K562 (cell line): Measurements from ENCODE around the gene FGF2. TPM values are rescaled to one million over a fixed set of nuclear protein-coding genes. Genes with fewer than 3 reads are reported as not detected.

ENCODE experiments used
- ATAC-seq: fragments of 200-7000 bp; cut with Tn5 transposase; 3 replicates; pipeline ENCODE4 v1.9.1; 2020; ENCODE audit warnings: moderate library complexity
- BruUV-seq: library from RNA; stranded (reverse); fragments of 400-500 nt; replicated peaks from 2 replicates; lab custom pipeline; 2021; lab: Mats Ljungman, UMichigan
- CTCF ChIA-PET: fragments of 300-600 bp; formaldehyde crosslinking; extraction: SDS; loops from one replicate; lab custom pipeline; 2021; ENCODE audit warnings: low intra/inter-chr PET ratio; lab: Yijun Ruan, JAX
- POLR2A ChIA-PET: fragments of 300-600, 350-650 bp; sonication (Branson Sonifier 250); formaldehyde crosslinking; extraction: SDS; loops from one replicate; lab custom pipeline; 2021; ENCODE audit warnings: antibody characterized with exemption, inconsistent platforms; lab: Yijun Ruan, JAX
- DNase-seq, 4 experiments: peaks; one replicate each; pipeline versions ENCODE4 v3.0.0 to v3.0.0-alpha.2; 2011 to 2018; ENCODE audit warnings: low spot score in 3 of 4, mixed read lengths in 3 of 4; ENCODE audit errors: extremely low read depth in 1 of 4
- FAIRE-seq: peaks from 2 replicates; lab custom pipeline; 2011; peaks lifted over from hg19 to GRCh38; lab: Jason Lieb, UNC
- H2AFZ ChIP-seq: 2 replicates; pipeline ENCODE4 v1.6.0; 2011; ENCODE audit warnings: low read depth, low read length, control low read depth, inconsistent platforms
- H3K27ac ChIP-seq: fragments of 200-600 bp; 3 replicates; pipeline ENCODE4 v1.8.0; 2011; ENCODE audit warnings: low read depth, mild to moderate bottlenecking, control low read depth, inconsistent platforms, low read length, moderate library complexity, mixed read lengths; ENCODE audit errors: extremely low read depth
- H3K27me3 ChIP-seq, 2 experiments: fragments of 300-600 bp in 1 of 2; 2 replicates in 1 of 2; 3 replicates in 1 of 2; pipeline versions ENCODE4 v1.6.0 to v1.8.0; 2011; ENCODE audit warnings: inconsistent platforms in 2 of 2, low read length in 2 of 2, mild to moderate bottlenecking in 1 of 2, mixed read lengths in 1 of 2, moderate library complexity in 1 of 2; ENCODE audit not compliant: control insufficient read depth in 2 of 2, insufficient read depth in 2 of 2
- H3K36me3 ChIP-seq: fragments of 300-600 bp; 3 replicates; pipeline ENCODE4 v1.8.0; 2011; ENCODE audit warnings: mild to moderate bottlenecking, low read length, inconsistent platforms; ENCODE audit not compliant: control insufficient read depth, insufficient read depth
- H3K4me1 ChIP-seq, 2 experiments: fragments of 200-600 bp in 1 of 2; replicated peaks in 1 of 2; 2 replicates in 1 of 2; 3 replicates in 1 of 2; pipeline versions ENCODE4 v1.5.1 to v1.8.0; 2011; ENCODE audit warnings: inconsistent platforms in 2 of 2, low read length in 2 of 2, mild to moderate bottlenecking in 1 of 2, mixed read lengths in 1 of 2, moderate library complexity in 1 of 2; ENCODE audit not compliant: control insufficient read depth in 2 of 2, insufficient read depth in 2 of 2
- H3K4me2 ChIP-seq: 2 replicates; pipeline ENCODE4 v1.6.1; 2011; ENCODE audit warnings: low read length, control low read depth, inconsistent platforms, mixed read lengths; ENCODE audit not compliant: insufficient read depth
- H3K4me3 ChIP-seq: fragments of 200-600 bp; sonication (generic), shearing (Covaris generic); 2 replicates; pipeline ENCODE4 v1.5.1; 2016; ENCODE audit warnings: control low read depth, inconsistent platforms
- H3K79me2 ChIP-seq: fragments of 200-600 bp; 3 replicates; pipeline ENCODE4 v1.8.0; 2011; ENCODE audit warnings: low read length, inconsistent platforms; ENCODE audit not compliant: control insufficient read depth, insufficient read depth
- H3K9ac ChIP-seq, 2 experiments: 2 replicates each; pipeline versions ENCODE4 v1.6.0 to v1.6.1; 2011; ENCODE audit warnings: low read depth in 2 of 2, low read length in 2 of 2, control low read depth in 1 of 2, inconsistent platforms in 1 of 2, mild to moderate bottlenecking in 1 of 2, mixed read lengths in 1 of 2; ENCODE audit not compliant: insufficient read depth in 1 of 2
- H3K9me1 ChIP-seq: one replicate; pipeline ENCODE4 v1.6.0; 2011; ENCODE audit warnings: inconsistent platforms, mild to moderate bottlenecking, low read length, moderate library complexity; ENCODE audit not compliant: control insufficient read depth, insufficient read depth
- H3K9me3 ChIP-seq: replicated peaks from 2 replicates; pipeline ENCODE4 v1.5.1; 2011; ENCODE audit warnings: low read depth, low read length, inconsistent platforms; ENCODE audit not compliant: control insufficient read depth, insufficient read depth
- H4K20me1 ChIP-seq: replicated peaks from 2 replicates; pipeline ENCODE4 v1.6.1; 2011; ENCODE audit warnings: low read length, inconsistent platforms, mixed read lengths; ENCODE audit not compliant: control insufficient read depth, insufficient read depth
- ARID1B ChIP-seq: fragments of 450-650 bp; IDR thresholded peaks from 2 replicates; pipeline ENCODE4 v1.6.1; 2016; ENCODE audit warnings: antibody characterized with exemption, mild to moderate bottlenecking, inconsistent platforms
- DDX20 ChIP-seq: fragments of 450-650 bp; IDR thresholded peaks from 2 replicates; pipeline ENCODE4 v1.6.1; 2016; ENCODE audit warnings: missing genetic modification characterization, low read depth, mild to moderate bottlenecking, missing compliant biosample characterization, moderate library complexity
- DPF2 ChIP-seq: fragments of 450-650 bp; IDR thresholded peaks from 2 replicates; pipeline ENCODE4 v1.6.1; 2016
- ERF ChIP-seq: fragments of 450-650 bp; formaldehyde crosslinking; IDR thresholded peaks from 2 replicates; pipeline ENCODE4 v1.4.0; 2020; ENCODE audit warnings: mild to moderate bottlenecking, mixed read lengths
- HDAC3 ChIP-seq: fragments of 450-650 bp; IDR thresholded peaks from 2 replicates; pipeline ENCODE4 v1.6.1; 2018; ENCODE audit warnings: borderline replicate concordance, mild to moderate bottlenecking, moderate library complexity; ENCODE audit not compliant: partially characterized antibody
- MAFG ChIP-seq: fragments of 450-650 bp; conservative IDR thresholded peaks from 2 replicates; pipeline ENCODE4 v1.6.1; 2016; ENCODE audit warnings: missing genetic modification characterization, missing compliant biosample characterization
- MAFK ChIP-seq: IDR thresholded peaks from 2 replicates; pipeline ENCODE4 v1.6.1; 2011; ENCODE audit warnings: low read length, improper control_type of control experiment
- NFE2 ChIP-seq: IDR thresholded peaks from 2 replicates; pipeline ENCODE4 v1.6.1; 2014; ENCODE audit warnings: antibody characterized with exemption, low read depth
- NFIC ChIP-seq: fragments of 450-650 bp; IDR thresholded peaks from 2 replicates; pipeline ENCODE4 v1.6.1; 2017; ENCODE audit warnings: mild to moderate bottlenecking, inconsistent platforms
- SIN3A ChIP-seq, 2 experiments: fragments of 150-350 bp in 1 of 2; IDR thresholded peaks; 2 replicates each; pipeline ENCODE4 v1.6.1; 2011 to 2016; ENCODE audit warnings: borderline replicate concordance in 2 of 2, low read depth in 2 of 2, low read length in 2 of 2, mild to moderate bottlenecking in 2 of 2, moderate library complexity in 2 of 2; ENCODE audit not compliant: control insufficient read depth in 1 of 2
- SMARCE1 ChIP-seq: fragments of 450-650 bp; IDR thresholded peaks from 2 replicates; pipeline ENCODE4 v1.7.1; 2016; ENCODE audit warnings: mild to moderate bottlenecking
- WGBS: fragments of 100-300 bp; shearing (Covaris generic); methylation state at CpG from one replicate; pipeline ENCODE4 v1.1.6; 2016; ENCODE audit warnings: low coverage, mixed read lengths; ENCODE audit not compliant: insufficient coverage; ENCODE audit errors: missing lambda C conversion rate; 5-methylcytosine and 5-hydroxymethylcytosine counted together
- in situ Hi-C: fragments of 300-500 bp; cut with MboI; formaldehyde crosslinking; loops from 4 replicates; pipeline ENCODE4 v1.15.0; 2018; ENCODE audit warnings: inconsistent platforms, mixed read lengths
- intact Hi-C: fragments of 100-400 bp; cut with micrococcal nuclease; formaldehyde crosslinking; loops from 2 replicates; pipeline ENCODE4 v1.14.2; 2022
- polyA plus RNA-seq, 8 experiments: library from polyadenylated mRNA; depleted of rRNA in 4 of 8; stranded (reverse) in 5 of 8; unstranded in 3 of 8; fragments of >200 nt; fragmentation: Nextera tagmentation in 2 of 8; fragmentation: Illumina TruSeq in 1 of 8; extraction: Ambion mirVana in 2 of 8; extraction: Trizol in 1 of 8; gene quantifications; 2 replicates each; pipeline versions ENCODE4 v1.2.1 to v1.2.3, GENCODE V29; 2011 to 2014; ENCODE audit warnings: inconsistent platforms in 1 of 8, missing spikeins in 1 of 8
- total RNA-seq, 7 experiments: library from RNA; depleted of rRNA in 6 of 7; stranded (reverse); fragments of >200 nt in 6 of 7; fragmentation: Illumina TruSeq in 2 of 7; extraction: Trizol in 2 of 7; gene quantifications; 2 replicates each; pipeline versions ENCODE4 v1.2.1 to v1.2.3, GENCODE V29; 2011 to 2021; ENCODE audit warnings: low replicate concordance in 1 of 7
- TF ChIP-seq, protein P1 (sequence below): fragments of 250-450 bp; sonication (Bioruptor Pico); IDR thresholded peaks from 2 replicates; pipeline ENCODE4 v1.5.1; 2021; ENCODE audit warnings: mild to moderate bottlenecking
- TF ChIP-seq, protein P2 (sequence below), 2 experiments: IDR thresholded peaks; 2 replicates each; pipeline ENCODE4 v1.6.1; 2011; ENCODE audit warnings: borderline replicate concordance in 1 of 2, control low read depth in 1 of 2, low read depth in 1 of 2, low read length in 1 of 2, mild to moderate bottlenecking in 1 of 2, mixed read lengths in 1 of 2, moderate library complexity in 1 of 2; ENCODE audit not compliant: insufficient read depth in 1 of 2, insufficient read length in 1 of 2, poor library complexity in 1 of 2, severe bottlenecking in 1 of 2; ENCODE audit errors: extremely low read depth in 1 of 2
- TF ChIP-seq, protein P3 (sequence below): fragments of 450-650 bp; IDR thresholded peaks from 2 replicates; pipeline ENCODE4 v1.6.1; 2017; ENCODE audit warnings: antibody characterized with exemption, mild to moderate bottlenecking

FGF2 gene
- total and polyA plus RNA-seq, 9 of the 15 experiments (the other 6 are each of a cell fraction or from before 2014, with no cell fraction given) = 2.5 to 19.4 (median 9.2) TPM

DNA sequence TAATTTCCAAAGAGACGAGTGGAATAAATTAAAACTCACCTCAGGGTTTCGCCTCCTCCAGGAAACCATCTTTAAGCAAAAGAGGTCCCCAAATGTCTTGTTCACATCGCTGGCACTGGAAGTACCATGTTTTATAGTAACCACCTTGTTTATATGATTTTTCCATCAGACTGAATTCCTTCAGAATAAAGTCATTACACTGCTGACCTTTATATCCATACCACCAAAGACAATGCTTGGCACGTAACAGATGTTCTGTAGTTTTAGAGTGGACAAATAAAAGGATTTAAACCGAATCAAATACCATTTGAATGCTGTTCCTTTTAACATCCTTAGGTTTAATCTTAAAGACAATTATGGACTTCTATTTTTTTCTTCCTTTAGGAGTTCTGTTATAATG is 91.1 kb downstream of the FGF2 start (continued):
- TF ChIP-seq, protein P1, sequence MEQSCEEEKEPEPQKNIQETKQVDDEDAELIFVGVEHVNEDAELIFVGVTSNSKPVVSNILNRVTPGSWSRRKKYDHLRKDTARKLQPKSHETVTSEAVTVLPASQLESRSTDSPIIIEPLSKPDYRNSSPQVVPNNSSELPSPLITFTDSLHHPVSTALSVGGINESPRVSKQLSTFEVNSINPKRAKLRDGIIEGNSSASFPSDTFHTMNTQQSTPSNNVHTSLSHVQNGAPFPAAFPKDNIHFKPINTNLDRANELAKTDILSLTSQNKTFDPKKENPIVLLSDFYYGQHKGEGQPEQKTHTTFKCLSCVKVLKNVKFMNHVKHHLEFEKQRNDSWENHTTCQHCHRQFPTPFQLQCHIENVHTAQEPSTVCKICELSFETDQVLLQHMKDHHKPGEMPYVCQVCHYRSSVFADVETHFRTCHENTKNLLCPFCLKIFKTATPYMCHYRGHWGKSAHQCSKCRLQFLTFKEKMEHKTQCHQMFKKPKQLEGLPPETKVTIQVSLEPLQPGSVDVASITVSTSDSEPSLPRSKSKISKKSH (CRISPR knock-in tag) = no peak

DNA sequence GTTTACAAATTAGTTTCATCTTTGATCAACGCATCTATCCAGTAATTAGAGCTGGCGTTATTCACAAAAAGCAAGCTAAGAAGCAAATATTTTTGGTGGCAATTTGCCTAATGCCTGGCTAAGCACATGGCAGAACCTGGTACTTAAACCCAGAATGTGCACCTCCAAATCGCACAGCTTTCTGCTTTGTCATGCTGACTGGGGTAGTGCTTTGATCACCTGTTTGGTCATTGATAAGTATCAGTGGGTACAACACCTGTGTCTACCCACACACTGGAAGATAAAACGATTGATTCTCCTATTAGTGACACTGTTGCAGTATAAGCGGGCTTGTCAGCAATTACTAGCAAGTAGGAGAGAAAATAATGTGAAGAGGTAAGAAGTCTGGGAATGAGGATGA is 93.8 kb downstream of the FGF2 start:
- BruUV-seq = no TSS peak
- Histone ChIP-seq H3K9ac (peak overlapping the region in 1 of 2 experiments; percentile 84; a peak in 2 of 4 replicates), H3K9me1 (peaks cover 3% of the 10 kb centered on the region), H3K4me1 (peaks cover 6 to 17% of the 10 kb centered on the region in 2 experiments; a peak in 3 of 5 replicates), H3K4me3 (no peak overlapping the region), H3K4me2 (peak overlapping the region; percentile 95), H3K27me3 (no peaks in the 10 kb centered on the region), H3K9me3 (no peaks in the 10 kb centered on the region), H3K27ac (peak overlapping the region; percentile 30; the same call in 2 of the 3 replicates), H4K20me1 (no peaks in the 10 kb centered on the region), H3K79me2 (peaks cover 57% of the 10 kb centered on the region), H3K36me3 (peaks cover 19% of the 10 kb centered on the region; the same call in 2 of the 3 replicates), H2AFZ (peak overlapping the region; percentile 71)
- 41% methylated on average over 5 of the region's 5 CpGs for WGBS
- FAIRE-seq (no peak), DNase-seq (no peak), ATAC-seq (no peak)
- POLR2A ChIA-PET = interaction anchor here (1.0 to 1.6 kb wide), 4 partner anchors 16 to 163 kb away, joined by 3 read pairs; no protein-coding TSS in a partner anchor
- in situ Hi-C loops (loop anchor here (5.0 to 25.0 kb wide), 2 partner anchors 168 to 1058 kb away; partner anchors contain the start of gene BBS7), intact Hi-C loops (no loop called here)
- CTCF ChIA-PET = no interaction called here
- no peak for TF ChIP-seq DDX20 (tag)
- TF ChIP-seq MAFG (tag) = peak; percentile 65
- 0 out of 2 replicates have a peak, but pooled peaks have one; percentile 15 for TF ChIP-seq SMARCE1
- peak; percentile 62 for TF ChIP-seq ARID1B
- no peak for TF ChIP-seq SIN3A (IDR thresholded peaks at IDR 0.05; ENCODE audit: borderline replicate concordance in 2 of 2, control insufficient read depth in 1 of 2, low read depth in 2 of 2, low read length in 2 of 2)
- no peak for TF ChIP-seq HDAC3
- TF ChIP-seq, protein P2, sequence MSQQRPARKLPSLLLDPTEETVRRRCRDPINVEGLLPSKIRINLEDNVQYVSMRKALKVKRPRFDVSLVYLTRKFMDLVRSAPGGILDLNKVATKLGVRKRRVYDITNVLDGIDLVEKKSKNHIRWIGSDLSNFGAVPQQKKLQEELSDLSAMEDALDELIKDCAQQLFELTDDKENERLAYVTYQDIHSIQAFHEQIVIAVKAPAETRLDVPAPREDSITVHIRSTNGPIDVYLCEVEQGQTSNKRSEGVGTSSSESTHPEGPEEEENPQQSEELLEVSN (IDR thresholded peaks at IDR 0.05; ENCODE audit: borderline replicate concordance in 1 of 2, extremely low read depth in 1 of 2, insufficient read depth in 1 of 2, insufficient read length in 1 of 2, low read depth in 1 of 2, low read length in 1 of 2, poor library complexity in 1 of 2, severe bottlenecking in 1 of 2) = peak in 1 of 2 experiments; percentile 37
- TF ChIP-seq NFE2 = peak; percentile 83
- TF ChIP-seq, protein P3, sequence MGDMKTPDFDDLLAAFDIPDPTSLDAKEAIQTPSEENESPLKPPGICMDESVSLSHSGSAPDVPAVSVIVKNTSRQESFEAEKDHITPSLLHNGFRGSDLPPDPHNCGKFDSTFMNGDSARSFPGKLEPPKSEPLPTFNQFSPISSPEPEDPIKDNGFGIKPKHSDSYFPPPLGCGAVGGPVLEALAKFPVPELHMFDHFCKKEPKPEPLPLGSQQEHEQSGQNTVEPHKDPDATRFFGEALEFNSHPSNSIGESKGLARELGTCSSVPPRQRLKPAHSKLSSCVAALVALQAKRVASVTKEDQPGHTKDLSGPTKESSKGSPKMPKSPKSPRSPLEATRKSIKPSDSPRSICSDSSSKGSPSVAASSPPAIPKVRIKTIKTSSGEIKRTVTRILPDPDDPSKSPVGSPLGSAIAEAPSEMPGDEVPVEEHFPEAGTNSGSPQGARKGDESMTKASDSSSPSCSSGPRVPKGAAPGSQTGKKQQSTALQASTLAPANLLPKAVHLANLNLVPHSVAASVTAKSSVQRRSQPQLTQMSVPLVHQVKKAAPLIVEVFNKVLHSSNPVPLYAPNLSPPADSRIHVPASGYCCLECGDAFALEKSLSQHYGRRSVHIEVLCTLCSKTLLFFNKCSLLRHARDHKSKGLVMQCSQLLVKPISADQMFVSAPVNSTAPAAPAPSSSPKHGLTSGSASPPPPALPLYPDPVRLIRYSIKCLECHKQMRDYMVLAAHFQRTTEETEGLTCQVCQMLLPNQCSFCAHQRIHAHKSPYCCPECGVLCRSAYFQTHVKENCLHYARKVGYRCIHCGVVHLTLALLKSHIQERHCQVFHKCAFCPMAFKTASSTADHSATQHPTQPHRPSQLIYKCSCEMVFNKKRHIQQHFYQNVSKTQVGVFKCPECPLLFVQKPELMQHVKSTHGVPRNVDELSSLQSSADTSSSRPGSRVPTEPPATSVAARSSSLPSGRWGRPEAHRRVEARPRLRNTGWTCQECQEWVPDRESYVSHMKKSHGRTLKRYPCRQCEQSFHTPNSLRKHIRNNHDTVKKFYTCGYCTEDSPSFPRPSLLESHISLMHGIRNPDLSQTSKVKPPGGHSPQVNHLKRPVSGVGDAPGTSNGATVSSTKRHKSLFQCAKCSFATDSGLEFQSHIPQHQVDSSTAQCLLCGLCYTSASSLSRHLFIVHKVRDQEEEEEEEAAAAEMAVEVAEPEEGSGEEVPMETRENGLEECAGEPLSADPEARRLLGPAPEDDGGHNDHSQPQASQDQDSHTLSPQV = peak; percentile 53; the same call in 1 of the 2 replicates
- TF ChIP-seq MAFK = peak; percentile 51; the same call in 1 of the 2 replicates
- no peak for TF ChIP-seq ERF (CRISPR knock-in tag)
- TF ChIP-seq NFIC = 0 out of 2 replicates have a peak, but pooled peaks have one; percentile 4
- TF ChIP-seq DPF2 = peak; percentile 68
